Smooth muscle cell (in vitro differentiated cells): ENCODE measurements around the gene KIAA1217. TPM values are rescaled to one million over a fixed set of nuclear protein-coding genes. Genes with fewer than 3 reads are reported as not detected.

Experiments used
- DNase-seq: peaks from one replicate; lab custom pipeline; 2025; ENCODE audit not compliant: unreplicated experiment; lab: John Stamatoyannopoulos, UW
- H2AFZ ChIP-seq: fragments of 200-600 bp; sonication (generic); 2 replicates; pipeline ENCODE4 v1.6.0; 2016; ENCODE audit warnings: antibody characterized with exemption, low read depth, mild to moderate bottlenecking
- H3F3A ChIP-seq: fragments of 200-600 bp; sonication (generic); 2 replicates; pipeline ENCODE4 v1.6.0; 2017; ENCODE audit warnings: antibody characterized with exemption, low read depth
- H3K27ac ChIP-seq: fragments of 200-600 bp; sonication (generic); 2 replicates; pipeline ENCODE4 v1.5.1; 2016; ENCODE audit warnings: low read depth, mild to moderate bottlenecking
- H3K27me3 ChIP-seq: fragments of 200-600 bp; sonication (generic); 2 replicates; pipeline ENCODE4 v1.6.1; 2016; ENCODE audit warnings: low read depth, mild to moderate bottlenecking
- H3K36me3 ChIP-seq: fragments of 200-600 bp; sonication (generic); 2 replicates; pipeline ENCODE4 v1.5.1; 2016; ENCODE audit warnings: low read depth
- H3K4me1 ChIP-seq: fragments of 200-600 bp; sonication (generic); 2 replicates; pipeline ENCODE4 v1.5.1; 2016; ENCODE audit warnings: low read depth
- H3K4me2 ChIP-seq: fragments of 200-600 bp; sonication (generic); 2 replicates; pipeline ENCODE4 v1.6.0; 2016; ENCODE audit warnings: mild to moderate bottlenecking
- H3K4me3 ChIP-seq: fragments of 200-600 bp; sonication (generic); 2 replicates; pipeline ENCODE4 v1.5.1; 2016; ENCODE audit warnings: mild to moderate bottlenecking
- H3K79me2 ChIP-seq: fragments of 200-600 bp; sonication (generic); 2 replicates; pipeline ENCODE4 v1.6.0; 2016; ENCODE audit warnings: low read depth, mild to moderate bottlenecking
- H3K9ac ChIP-seq: fragments of 200-600 bp; sonication (generic); 2 replicates; pipeline ENCODE4 v1.6.0; 2016; ENCODE audit warnings: low read depth
- H3K9me3 ChIP-seq: fragments of 200-600 bp; sonication (generic); replicated peaks from 2 replicates; pipeline ENCODE4 v1.5.1; 2016; ENCODE audit warnings: low read depth
- H4K20me1 ChIP-seq: fragments of 200-600 bp; sonication (generic); 2 replicates; pipeline ENCODE4 v1.6.0; 2016; ENCODE audit warnings: low read depth
- CTCF ChIP-seq: fragments of 200-600 bp; sonication (generic); IDR thresholded peaks from 2 replicates; pipeline ENCODE4 v1.5.1; 2017; ENCODE audit warnings: borderline replicate concordance, mild to moderate bottlenecking, antibody characterized with exemption; ENCODE audit not compliant: insufficient read depth, poor library complexity, severe bottlenecking
- WGBS: methylation state at CpG from one replicate; pipeline ENCODE4 v1.1.7; 2016; ENCODE audit warnings: low lambda C conversion rate; 5-methylcytosine and 5-hydroxymethylcytosine counted together
- polyA plus RNA-seq: library from polyadenylated mRNA; unstranded; fragments of >200 nt; fragmentation: Nextera tagmentation; extraction: Ambion mirVana; gene quantifications from 2 replicates; pipeline ENCODE4 v1.2.1, GENCODE V29; 2016
- total RNA-seq: library from RNA; depleted of rRNA; stranded (reverse); fragments of >200 nt; gene quantifications from 2 replicates; pipeline ENCODE4 v1.2.3, GENCODE V29; 2014

The KIAA1217 gene
- total and polyA plus RNA-seq, 2 experiments from 2014 or later, result 43.3 to 68.8 TPM

GRCh38 chr10:24502801-24503460 is 294.0 kb downstream of the KIAA1217 start:
- peaks cover 5% of the 10 kb centered on the region for H3K36me3 ChIP-seq
- H3K79me2 ChIP-seq, result no peaks in the 10 kb centered on the region
- H3F3A ChIP-seq, result peaks cover 5% of the 10 kb centered on the region
- peak overlapping the region; percentile 25 for H3K4me2 ChIP-seq
- no peak for DNase-seq
- peaks cover 5% of the 10 kb centered on the region for H4K20me1 ChIP-seq
- H3K27ac ChIP-seq, result peak overlapping the region; percentile 58
- no peaks in the 10 kb centered on the region for H3K27me3 ChIP-seq
- no peaks in the 10 kb centered on the region for H3K4me1 ChIP-seq
- 75% methylated on average over 6 of the region's 6 CpGs for WGBS
- no peaks in the 10 kb centered on the region for H3K9me3 ChIP-seq
- no peak overlapping the region for H3K9ac ChIP-seq
- H2AFZ ChIP-seq, result no peak overlapping the region
- no peak overlapping the region for H3K4me3 ChIP-seq
- no peak for TF ChIP-seq CTCF

GRCh38 chr10:24503461-24504320 is 294.8 kb downstream of the KIAA1217 start:
- Histone ChIP-seq H3K4me1 (no peaks in the 10 kb centered on the region), H3K27me3 (no peaks in the 10 kb centered on the region), H3K9me3 (no peaks in the 10 kb centered on the region), H3K9ac (no peak overlapping the region), H3K4me2 (peak overlapping the region; percentile 25), H3F3A (peaks cover 5% of the 10 kb centered on the region), H2AFZ (no peak overlapping the region), H3K27ac (peak overlapping the region; percentile 58), H3K79me2 (no peaks in the 10 kb centered on the region), H3K4me3 (no peak overlapping the region), H4K20me1 (peaks cover 5% of the 10 kb centered on the region), H3K36me3 (peaks cover 5% of the 10 kb centered on the region)
- 35% methylated on average over 12 of the region's 12 CpGs for WGBS
- TF ChIP-seq CTCF, result peak; percentile 68
- no peak for DNase-seq

- no peak overlapping the region for H3K4me2 ChIP-seq
- H3K4me1 ChIP-seq, result no peaks in the 10 kb centered on the region
- no peak for TF ChIP-seq CTCF
- no peak overlapping the region for H3K9ac ChIP-seq
- H3K9me3 ChIP-seq, result no peaks in the 10 kb centered on the region
- peaks cover 9% of the 10 kb centered on the region for H4K20me1 ChIP-seq
- no peaks in the 10 kb centered on the region for H3K79me2 ChIP-seq
- H3K36me3 ChIP-seq, result peaks cover 5% of the 10 kb centered on the region
- H3K27me3 ChIP-seq, result no peaks in the 10 kb centered on the region
- no peak overlapping the region for H3K27ac ChIP-seq
- H2AFZ ChIP-seq, result no peak overlapping the region
- no peak overlapping the region for H3K4me3 ChIP-seq
- peaks cover 5% of the 10 kb centered on the region for H3F3A ChIP-seq
- 97% methylated on average over 7 of the region's 7 CpGs for WGBS
- DNase-seq, result no peak
Observed at GRCh38 chr10:24505759-24506158, 296.8 kb downstream of the KIAA1217 start.
